Activated CD4-positive, alpha-beta T cell treated with anti-CD3 and anti-CD28 coated beads for 1 hour (primary cell): ENCODE data around the gene TESK2.
"Not testable (repeated sequence)": the region's sequence is repeated elsewhere in the genome, so short reads cannot be mapped to it uniquely, and the experiment has no call there.

ENCODE experiments used
- DNase-seq: peaks from one replicate; pipeline ENCODE4 v3.0.0-alpha.2; 2020

The TESK2 gene

GRCh38 chr1:45410850-45411509 is 80.0 kb downstream of the TESK2 start:
- no peak for DNase-seq

- DNase-seq, result no peak
These were observed 81.7 kb downstream of the TESK2 start for GRCh38 chr1:45409276-45409675.

DNA sequence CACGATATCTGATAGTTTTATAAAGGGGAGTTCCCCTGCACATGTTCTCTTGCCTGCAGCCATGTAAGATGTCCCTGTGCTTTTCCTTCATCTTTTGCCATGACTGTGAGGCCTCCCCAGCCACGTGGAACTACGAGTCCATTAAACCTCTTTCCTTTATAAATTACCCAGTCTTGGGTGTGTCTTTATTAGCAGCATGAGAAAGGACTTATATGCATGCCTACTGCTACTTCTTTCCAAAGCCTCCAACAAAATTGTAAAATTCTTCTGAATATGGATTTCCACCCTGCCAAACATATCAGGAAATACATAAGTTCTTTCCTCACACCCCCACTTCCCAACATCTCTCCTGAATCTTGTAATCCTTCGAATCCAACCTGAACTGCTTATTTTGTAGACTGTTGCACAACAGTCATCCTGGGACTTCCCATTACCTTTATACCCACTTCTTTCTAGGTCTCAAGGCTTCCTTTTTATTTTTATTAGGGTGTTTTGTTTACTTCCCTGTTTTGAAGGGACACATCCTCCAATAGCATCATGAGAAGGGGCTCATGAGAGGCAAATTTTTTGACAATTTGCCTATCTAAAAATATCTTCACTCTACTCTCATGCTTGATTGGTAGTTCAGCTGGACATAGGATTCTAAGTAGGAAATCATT is 83.2 kb downstream of the TESK2 start:
- no peak for DNase-seq

DNA sequence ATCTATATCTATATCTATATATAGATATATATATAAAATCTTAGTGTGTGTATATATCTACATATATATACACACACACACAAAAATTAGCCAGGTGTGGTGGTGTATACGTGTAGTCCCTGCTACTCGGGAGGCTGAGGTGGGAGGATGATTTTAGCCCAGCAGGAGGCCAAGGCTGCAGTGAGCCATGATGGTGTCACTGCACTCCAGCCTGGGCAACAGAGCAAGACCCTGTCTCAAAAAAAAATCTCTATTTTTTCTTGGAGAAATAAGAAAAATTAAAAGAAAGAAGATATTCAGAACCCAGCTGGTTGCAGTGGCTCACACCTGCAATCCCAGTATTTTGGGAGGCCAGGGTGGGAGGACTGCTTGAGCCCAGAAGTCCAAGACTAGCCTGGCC is 85.3 kb downstream of the TESK2 start:
- no peak for DNase-seq

DNA sequence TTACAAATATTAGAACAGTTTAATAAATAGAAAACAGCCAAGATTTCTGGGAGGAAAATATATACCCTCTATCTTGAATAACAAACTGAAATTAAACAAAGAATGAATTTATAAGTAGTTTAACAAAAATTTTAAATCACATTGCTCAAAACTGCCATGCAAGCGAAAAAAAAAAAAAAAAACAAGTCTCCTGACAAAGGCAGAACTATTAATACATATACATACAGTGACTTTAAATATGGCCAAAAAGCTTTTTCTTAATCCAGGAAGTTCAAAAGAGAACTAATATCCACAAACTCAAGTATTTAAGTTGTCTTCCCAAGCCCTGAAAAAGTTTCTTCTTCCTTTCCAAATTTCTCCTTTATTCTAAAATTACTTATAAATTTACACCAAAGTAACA is 87.2 kb downstream of the TESK2 start:
- DNase-seq, result no peak

DNA sequence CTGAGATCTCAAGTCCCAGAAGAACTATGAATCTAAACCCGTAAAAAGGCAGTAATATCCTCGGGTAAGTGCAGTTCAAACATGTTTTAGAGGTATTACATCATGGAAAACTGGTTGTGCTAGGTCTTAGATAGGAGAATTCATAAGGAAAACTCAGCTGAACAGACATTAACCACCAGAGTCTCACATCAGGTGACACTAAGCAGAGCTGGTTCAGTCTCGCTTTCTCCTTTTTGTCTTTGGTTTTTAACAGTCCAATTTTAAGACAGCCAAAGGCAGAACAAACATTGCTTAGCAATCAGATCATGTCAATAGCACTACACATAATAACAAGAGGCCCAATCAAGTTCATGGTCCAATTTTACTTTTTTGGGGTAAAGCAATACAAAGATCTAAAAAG is 87.7 kb downstream of the TESK2 start:
- DNase-seq, result no peak

DNA sequence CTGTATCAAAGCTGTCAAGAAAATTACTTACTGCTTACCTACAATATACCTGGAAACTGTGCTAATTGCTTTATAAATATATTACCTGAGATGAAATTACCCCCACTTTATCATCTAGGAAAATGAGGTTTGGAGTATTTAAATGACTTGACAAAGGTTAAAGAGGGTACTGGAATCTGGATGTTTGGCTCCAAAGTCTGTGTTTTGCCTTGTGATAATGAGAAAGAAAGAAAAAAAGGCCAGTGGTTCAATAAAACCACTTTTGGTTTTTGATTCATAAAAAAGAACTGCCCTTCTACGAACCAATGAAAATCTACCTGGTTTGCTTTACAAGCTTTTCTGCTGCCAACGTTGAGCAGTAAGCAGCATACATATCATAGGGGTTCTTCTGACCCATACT is 89.4 kb downstream of the TESK2 start:
- no peak for DNase-seq

DNA sequence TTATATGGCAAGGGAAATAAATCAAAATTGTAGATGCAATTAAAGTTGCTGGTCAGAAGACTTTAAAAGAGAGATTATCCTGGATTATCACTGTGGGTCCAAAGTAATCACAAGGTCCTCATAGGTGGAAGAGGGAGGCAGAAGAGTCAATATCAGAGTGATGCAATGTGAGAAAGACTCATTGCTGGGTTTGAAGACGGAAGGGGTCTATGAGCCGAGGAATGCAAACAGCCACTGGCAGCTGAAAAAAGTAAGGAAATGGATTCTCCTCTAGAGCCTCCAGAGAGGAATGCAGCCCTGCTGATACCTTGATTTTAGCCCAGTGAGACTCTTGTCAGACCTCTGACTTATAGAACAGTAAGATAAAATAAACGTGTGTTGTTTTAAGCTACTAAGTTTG is 90.9 kb downstream of the TESK2 start:
- DNase-seq, result no peak

DNA sequence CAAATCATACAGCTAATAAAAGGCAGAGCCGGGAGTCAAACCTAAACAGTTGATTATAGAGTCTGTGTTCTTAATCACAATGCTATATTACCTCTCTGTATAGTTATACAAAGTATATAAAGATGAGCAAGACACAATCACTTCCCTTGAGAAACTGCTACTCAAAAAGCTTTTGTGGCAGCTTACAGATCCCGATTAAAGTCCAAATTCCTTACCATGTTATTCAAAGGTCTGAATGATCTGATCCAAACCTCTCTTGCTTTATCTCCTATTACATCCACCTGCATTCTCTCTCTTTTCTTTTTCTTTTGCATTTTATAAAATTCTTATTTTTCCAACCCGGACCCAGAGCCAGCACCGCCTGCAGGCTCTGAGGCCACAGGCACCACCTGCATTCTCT is 93.7 kb downstream of the TESK2 start:
- no peak for DNase-seq

- no peak for DNase-seq
These were observed 95.4 kb downstream of the TESK2 start for GRCh38 chr1:45395582-45395981.

GRCh38 chr1:45395051-45395450 is 95.9 kb downstream of the TESK2 start:
- no peak for DNase-seq

DNA sequence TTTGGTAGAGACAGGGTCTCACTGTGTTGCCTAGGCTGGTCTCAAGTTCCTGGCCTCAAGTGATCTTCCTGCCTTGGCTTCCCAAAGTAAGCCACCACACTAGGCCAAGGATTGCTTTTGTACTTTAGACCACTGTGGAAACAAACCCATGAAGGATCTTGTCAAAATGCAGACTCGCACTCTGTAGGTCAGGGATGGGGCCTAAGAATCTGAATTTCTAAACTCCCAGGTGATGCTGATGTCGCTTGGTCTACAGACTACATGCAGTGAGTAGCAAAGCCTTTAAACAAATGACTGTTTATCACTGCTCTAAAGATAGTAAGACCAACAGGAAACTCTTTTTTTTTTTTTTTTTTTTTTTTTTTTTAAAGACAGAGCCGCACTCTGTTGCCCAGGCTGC is 96.6 kb downstream of the TESK2 start:
- DNase-seq, result no peak

- no peak for DNase-seq
These were observed 97.2 kb downstream of the TESK2 start for GRCh38 chr1:45393718-45394302.

DNA sequence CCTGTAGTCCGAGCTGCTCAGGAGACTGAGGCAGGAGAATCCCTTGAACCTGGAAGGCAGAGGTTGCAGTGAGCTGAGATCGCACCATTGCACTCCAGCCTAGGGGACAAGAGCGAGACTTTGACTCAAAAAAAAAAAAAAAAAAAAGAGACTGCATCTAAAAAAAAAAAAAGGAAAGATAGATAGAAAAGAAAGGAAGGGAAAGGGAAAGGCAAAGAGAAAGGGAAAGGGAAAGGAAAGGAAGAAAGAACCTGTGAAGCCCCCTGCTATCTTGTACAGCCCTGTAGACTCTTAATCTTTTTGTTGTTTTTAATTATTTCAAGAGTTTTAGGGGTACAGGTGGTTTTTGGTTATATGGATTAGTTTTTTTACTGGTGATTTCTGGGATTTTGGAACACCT is 104.7 kb downstream of the TESK2 start:
- no peak for DNase-seq

GRCh38 chr1:45385302-45385701 is 105.7 kb downstream of the TESK2 start:
- no peak for DNase-seq

GRCh38 chr1:45384213-45384612 is 106.8 kb downstream of the TESK2 start:
- DNase-seq, result not testable (repeated sequence)

DNA sequence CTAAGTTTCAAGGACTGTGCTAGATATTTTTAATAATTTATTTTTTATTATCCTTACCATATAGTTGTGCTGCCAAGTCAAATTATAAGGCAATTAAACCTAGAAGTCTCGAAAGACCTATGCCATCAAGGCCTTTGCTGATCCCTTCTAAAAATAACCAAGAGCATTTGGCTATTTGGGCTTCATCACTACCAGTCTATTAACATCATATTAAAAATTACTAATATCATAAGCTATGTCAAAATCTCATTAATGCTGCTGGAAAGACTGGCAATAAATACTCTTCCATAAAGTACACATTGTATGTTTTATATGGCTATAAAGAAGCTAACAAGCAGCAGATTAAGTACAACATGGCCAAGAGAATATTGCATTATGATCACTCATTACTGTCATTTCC is 107.8 kb downstream of the TESK2 start:
- DNase-seq, result no peak

DNA sequence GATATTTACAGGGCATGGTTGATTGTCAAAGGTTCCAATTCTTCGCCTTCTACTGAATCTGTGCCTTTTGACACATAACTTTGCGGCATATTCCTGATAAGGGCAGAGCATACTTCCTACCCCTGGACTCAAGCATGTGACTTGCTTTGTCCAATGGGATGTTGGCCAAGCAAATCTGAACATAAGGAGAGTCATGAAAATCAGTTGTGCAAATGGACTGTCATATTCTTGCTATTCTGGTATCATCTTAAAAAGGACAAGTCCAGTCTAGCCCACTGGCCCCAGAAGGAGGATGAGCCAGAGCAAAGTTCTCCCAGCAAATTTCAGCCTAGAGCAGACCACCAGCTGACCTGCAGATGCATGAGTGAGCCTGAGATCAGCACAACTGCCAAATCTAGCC is 109.7 kb downstream of the TESK2 start:
- no peak for DNase-seq

DNA sequence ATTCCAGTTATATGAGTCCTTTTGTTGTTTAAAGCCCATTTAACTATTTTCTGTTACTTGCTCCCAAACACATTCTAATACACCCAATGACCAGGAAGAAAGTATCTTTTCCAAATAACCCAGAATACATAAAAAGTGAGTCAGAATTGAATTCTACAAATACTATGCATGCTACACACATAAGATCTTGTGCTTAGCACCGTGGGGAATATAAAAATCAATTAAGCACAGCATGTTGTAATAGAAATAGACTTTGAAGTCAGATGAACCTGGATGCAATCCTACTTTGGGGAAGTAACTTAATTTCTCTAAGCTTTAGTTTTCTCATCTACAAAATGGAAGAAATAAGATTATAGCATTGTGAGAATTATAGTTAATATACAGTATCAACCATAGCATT is 110.2 kb downstream of the TESK2 start:
- no peak for DNase-seq

DNA sequence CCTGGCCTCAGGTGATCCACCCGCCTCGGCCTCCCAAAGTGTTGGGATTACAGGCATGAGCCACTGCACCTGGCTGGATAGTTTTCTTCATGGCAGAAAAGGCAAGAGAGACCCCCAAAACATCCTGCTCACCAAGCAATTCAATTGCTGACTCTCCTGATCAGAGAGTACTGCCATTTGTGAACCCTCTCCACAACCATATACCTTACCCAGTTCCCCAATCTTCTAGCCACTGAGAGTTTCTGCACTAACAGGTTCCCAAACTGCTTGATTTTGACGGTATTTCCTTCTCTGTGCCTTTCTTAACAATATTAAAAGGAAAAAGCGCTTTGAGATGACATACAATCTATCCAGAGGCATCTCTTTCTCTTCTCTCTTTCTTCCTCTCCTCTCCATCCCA is 110.8 kb downstream of the TESK2 start:
- no peak for DNase-seq

- DNase-seq, result no peak
These were observed 111.4 kb downstream of the TESK2 start for GRCh38 chr1:45379524-45379923.

GRCh38 chr1:45378184-45378583 is 112.8 kb downstream of the TESK2 start:
- DNase-seq, result no peak

DNA sequence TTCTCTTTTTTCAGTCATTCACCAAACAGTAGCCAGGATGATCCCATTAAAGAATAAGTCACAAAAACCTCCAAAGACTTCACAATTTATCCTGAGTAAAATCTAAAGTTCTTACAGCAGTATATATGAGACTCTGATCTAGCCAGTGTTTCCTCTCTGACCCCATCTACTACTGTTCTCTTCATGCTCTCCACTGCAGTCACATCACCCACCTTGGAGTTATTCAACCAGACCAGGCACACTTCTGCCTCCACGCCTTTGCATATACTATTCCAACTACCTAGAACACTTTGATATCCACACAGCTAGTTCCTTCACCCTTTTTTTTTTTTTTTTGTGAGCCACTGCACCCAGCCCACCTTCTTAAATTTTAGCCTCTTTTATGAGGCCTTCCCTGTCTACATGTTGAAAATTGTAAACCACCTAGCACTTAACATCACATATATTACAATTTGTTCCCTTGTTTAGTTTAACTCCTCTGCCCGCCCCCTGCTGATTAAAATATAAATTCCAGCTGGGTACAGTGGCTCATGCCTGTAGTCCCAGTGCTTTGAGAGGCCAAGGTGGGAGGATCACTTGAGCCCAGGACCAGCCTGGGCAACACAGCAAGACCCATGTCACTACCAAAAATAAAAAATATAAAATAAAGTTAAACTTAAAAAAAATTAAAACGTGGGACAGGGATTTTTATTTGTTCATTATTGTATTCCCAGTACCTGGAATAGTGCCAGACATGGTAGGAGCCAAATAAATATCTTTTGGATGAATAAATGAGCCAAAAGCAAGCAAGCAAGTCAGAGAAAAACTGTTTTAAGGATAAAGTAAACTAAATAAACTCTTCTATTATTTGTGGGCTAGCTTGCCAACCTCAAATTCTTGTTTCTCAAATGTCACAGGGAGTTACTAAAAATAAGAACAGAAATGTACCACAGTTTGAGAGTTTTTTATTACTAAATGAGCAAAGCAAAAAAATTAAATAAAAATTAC is 115.6 kb downstream of the TESK2 start:
- DNase-seq, result no peak
